Panc1 (cell line): ENCODE measurements around the gene TMEM266. TPM values are rescaled to one million over a fixed set of nuclear protein-coding genes. Genes with fewer than 3 reads are reported as not detected.

ENCODE experiments used
- ATAC-seq: fragments of 200-7000 bp; cut with Tn5 transposase; 2 replicates; pipeline ENCODE4 v1.9.1; 2020; ENCODE audit warnings: mild to moderate bottlenecking, moderate library complexity
- BruUV-seq: library from RNA; stranded (reverse); fragments of 400-500 nt; replicated peaks from 2 replicates; lab custom pipeline; 2021; lab: Mats Ljungman, UMichigan
- CTCF ChIA-PET: fragments of 300-600 bp; sonication (Branson Sonifier 250); formaldehyde crosslinking; loops from one replicate; lab custom pipeline; 2022; ENCODE audit warnings: antibody characterized with exemption; lab: Charles Lee
- POLR2A ChIA-PET: fragments of 300-600 bp; sonication (Branson Sonifier 250); formaldehyde crosslinking; loops from one replicate; lab custom pipeline; 2022; ENCODE audit warnings: antibody characterized with exemption; lab: Charles Lee
- DNase-seq: peaks from one replicate; pipeline ENCODE4 v3.0.0-alpha.2; 2010; ENCODE audit warnings: low read depth, low spot score
- H3K27ac ChIP-seq: 2 replicates; pipeline ENCODE4 v1.5.1; 2011; ENCODE audit warnings: mild to moderate bottlenecking, low read length, inconsistent platforms
- H3K27me3 ChIP-seq: fragments of 200-500 bp; sonication (Bioruptor generic); 2 replicates; pipeline ENCODE4 v1.6.0; 2014; ENCODE audit warnings: low read length, inconsistent platforms; ENCODE audit not compliant: control insufficient read depth, insufficient read depth
- H3K36me3 ChIP-seq: fragments of 200-500 bp; sonication (Bioruptor generic); 2 replicates; pipeline ENCODE4 v1.5.1; 2014; ENCODE audit warnings: inconsistent platforms, mild to moderate bottlenecking, low read length, moderate library complexity; ENCODE audit not compliant: control insufficient read depth, insufficient read depth
- H3K4me1 ChIP-seq: 2 replicates; pipeline ENCODE4 v1.5.1; 2011; ENCODE audit warnings: inconsistent platforms, mild to moderate bottlenecking, low read length, moderate library complexity; ENCODE audit not compliant: control insufficient read depth, insufficient read depth
- H3K4me3 ChIP-seq, 2 experiments: 2 replicates each; pipeline ENCODE4 v1.5.1; 2011 to 2012; ENCODE audit warnings: low read depth in 2 of 2, low read length in 2 of 2, mild to moderate bottlenecking in 2 of 2, inconsistent platforms in 1 of 2, moderate library complexity in 1 of 2
- H3K9me3 ChIP-seq: fragments of 200-500 bp; sonication (Bioruptor generic); 2 replicates; pipeline ENCODE4 v1.5.1; 2014; ENCODE audit warnings: low read depth, mild to moderate bottlenecking, inconsistent platforms, low read length, moderate library complexity; ENCODE audit not compliant: control insufficient read depth, insufficient read depth
- CTCF ChIP-seq: fragments of 450-650 bp; IDR thresholded peaks from 2 replicates; pipeline ENCODE4 v1.5.1; 2017; ENCODE audit warnings: mild to moderate bottlenecking
- POLR2AphosphoS5 ChIP-seq: IDR thresholded peaks from 2 replicates; pipeline ENCODE4 v1.6.1; 2012; ENCODE audit warnings: mild to moderate bottlenecking, low read depth, low read length, moderate library complexity
- SIN3A ChIP-seq: IDR thresholded peaks from 2 replicates; pipeline ENCODE4 v1.6.1; 2012; ENCODE audit warnings: low read depth, mild to moderate bottlenecking, low read length, moderate library complexity, borderline replicate concordance; ENCODE audit not compliant: insufficient read depth
- TCF7L2 ChIP-seq: IDR thresholded peaks from 2 replicates; pipeline ENCODE4 v1.6.1; 2011; ENCODE audit warnings: mild to moderate bottlenecking, low read depth, low read length, inconsistent platforms
- in situ Hi-C: cut with HindIII; loops from 2 replicates; pipeline ENCODE4 v1.10.0; 2016; ENCODE audit warnings: low sequenced_read_pairs, low pct_unique_long_range_greater_than_20kb
- intact Hi-C: fragments of 100-400 bp; cut with micrococcal nuclease; formaldehyde crosslinking; loops from one replicate; pipeline ENCODE4 v1.10.0; 2022; ENCODE audit not compliant: unreplicated experiment
- total RNA-seq: library from RNA; stranded (reverse); gene quantifications from one replicate; pipeline ENCODE4 v1.2.1, GENCODE V29; 2021; ENCODE audit not compliant: unreplicated experiment
- TF ChIP-seq, protein P1 (sequence below), 2 experiments: IDR thresholded peaks; 2 replicates each; pipeline ENCODE4 v1.6.1; 2011 to 2012; ENCODE audit warnings: low read depth in 2 of 2, control low read depth in 1 of 2, low read length in 1 of 2, mild to moderate bottlenecking in 1 of 2, moderate library complexity in 1 of 2; ENCODE audit not compliant: insufficient read depth in 1 of 2

Gene TMEM266
- total RNA-seq, 1 experiment from 2014 or later = 0.21 TPM

DNA sequence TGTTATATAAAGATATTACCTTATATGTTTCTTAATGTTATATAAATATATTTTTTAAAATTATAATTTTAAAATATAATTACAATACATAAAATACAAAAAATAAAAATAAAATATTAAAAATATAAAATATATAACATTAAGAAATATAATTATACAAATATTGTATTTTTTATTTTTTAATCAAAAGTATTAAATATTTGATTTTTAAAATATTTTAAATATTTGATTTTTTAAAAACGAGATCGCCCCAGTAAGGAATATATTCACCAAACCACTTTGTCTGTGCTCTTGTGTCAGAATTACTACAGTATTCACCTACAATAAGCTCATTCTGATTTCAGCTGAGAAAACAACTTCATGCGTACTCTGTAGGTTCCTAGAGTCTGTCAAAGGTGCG is 162.4 kb downstream of the TMEM266 start:
- Histone ChIP-seq H3K36me3 (no peaks in the 10 kb centered on the region; the same call in 1 of the 2 replicates), H3K9me3 (peaks cover 6% of the 10 kb centered on the region; the same call in 1 of the 2 replicates), H3K4me3 (no peak overlapping the region), H3K27ac (no peak overlapping the region), H3K27me3 (no peaks in the 10 kb centered on the region), H3K4me1 (peaks cover 7% of the 10 kb centered on the region)
- TF ChIP-seq SIN3A (no peak), TCF7L2 (no peak), POLR2AphosphoS5 (no peak), CTCF (no peak)
- TF ChIP-seq, protein P1, sequence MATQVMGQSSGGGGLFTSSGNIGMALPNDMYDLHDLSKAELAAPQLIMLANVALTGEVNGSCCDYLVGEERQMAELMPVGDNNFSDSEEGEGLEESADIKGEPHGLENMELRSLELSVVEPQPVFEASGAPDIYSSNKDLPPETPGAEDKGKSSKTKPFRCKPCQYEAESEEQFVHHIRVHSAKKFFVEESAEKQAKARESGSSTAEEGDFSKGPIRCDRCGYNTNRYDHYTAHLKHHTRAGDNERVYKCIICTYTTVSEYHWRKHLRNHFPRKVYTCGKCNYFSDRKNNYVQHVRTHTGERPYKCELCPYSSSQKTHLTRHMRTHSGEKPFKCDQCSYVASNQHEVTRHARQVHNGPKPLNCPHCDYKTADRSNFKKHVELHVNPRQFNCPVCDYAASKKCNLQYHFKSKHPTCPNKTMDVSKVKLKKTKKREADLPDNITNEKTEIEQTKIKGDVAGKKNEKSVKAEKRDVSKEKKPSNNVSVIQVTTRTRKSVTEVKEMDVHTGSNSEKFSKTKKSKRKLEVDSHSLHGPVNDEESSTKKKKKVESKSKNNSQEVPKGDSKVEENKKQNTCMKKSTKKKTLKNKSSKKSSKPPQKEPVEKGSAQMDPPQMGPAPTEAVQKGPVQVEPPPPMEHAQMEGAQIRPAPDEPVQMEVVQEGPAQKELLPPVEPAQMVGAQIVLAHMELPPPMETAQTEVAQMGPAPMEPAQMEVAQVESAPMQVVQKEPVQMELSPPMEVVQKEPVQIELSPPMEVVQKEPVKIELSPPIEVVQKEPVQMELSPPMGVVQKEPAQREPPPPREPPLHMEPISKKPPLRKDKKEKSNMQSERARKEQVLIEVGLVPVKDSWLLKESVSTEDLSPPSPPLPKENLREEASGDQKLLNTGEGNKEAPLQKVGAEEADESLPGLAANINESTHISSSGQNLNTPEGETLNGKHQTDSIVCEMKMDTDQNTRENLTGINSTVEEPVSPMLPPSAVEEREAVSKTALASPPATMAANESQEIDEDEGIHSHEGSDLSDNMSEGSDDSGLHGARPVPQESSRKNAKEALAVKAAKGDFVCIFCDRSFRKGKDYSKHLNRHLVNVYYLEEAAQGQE (IDR thresholded peaks at IDR 0.05; ENCODE audit: insufficient read depth in 1 of 2, low read depth in 2 of 2, low read length in 1 of 2) = no peak
- intact Hi-C loops = no loop called here
- no peak for ATAC-seq
- ChIA-PET CTCF (no interaction called here), POLR2A (no interaction called here)
- no TSS peak for BruUV-seq
- no peak for DNase-seq
- in situ Hi-C loops = no loop called here

DNA sequence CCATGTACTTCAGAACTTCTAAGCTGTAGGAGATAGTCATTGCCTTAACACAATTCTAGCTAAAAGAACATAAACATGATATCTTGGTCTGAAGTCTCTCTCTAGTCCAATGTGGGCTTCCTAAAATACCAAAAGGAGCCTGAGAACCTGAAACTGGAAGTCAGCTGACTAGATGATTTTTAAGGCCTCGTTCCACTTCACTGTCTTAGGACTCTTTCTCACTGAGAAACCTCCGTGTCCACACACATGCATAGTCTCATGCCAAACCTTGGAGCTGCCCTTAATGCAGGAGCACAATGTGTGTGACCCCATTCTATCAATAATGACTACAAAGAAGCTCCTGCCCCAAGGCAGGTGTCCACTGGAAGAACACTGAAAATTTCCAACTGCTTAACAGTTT is 163.7 kb downstream of the TMEM266 start:
- Histone ChIP-seq H3K27ac (no peak overlapping the region), H3K4me1 (no peaks in the 10 kb centered on the region), H3K27me3 (no peaks in the 10 kb centered on the region), H3K36me3 (no peaks in the 10 kb centered on the region; the same call in 1 of the 2 replicates), H3K9me3 (peaks cover 6% of the 10 kb centered on the region; the same call in 1 of the 2 replicates), H3K4me3 (no peak overlapping the region)
- TF ChIP-seq CTCF (no peak), SIN3A (no peak), POLR2AphosphoS5 (no peak), TCF7L2 (no peak)
- TF ChIP-seq, protein P1 (IDR thresholded peaks at IDR 0.05; ENCODE audit: insufficient read depth in 1 of 2, low read depth in 2 of 2, low read length in 1 of 2) = no peak
- intact Hi-C loops = no loop called here
- ChIA-PET CTCF (no interaction called here), POLR2A (no interaction called here)
- BruUV-seq = no TSS peak
- in situ Hi-C loops = no loop called here
- no peak for ATAC-seq
- no peak for DNase-seq
